Liver (tissue), 3 donors: ENCODE data around the gene TUBB1.

ENCODE experiments used
- CTCF ChIP-seq: fragments of 150-350 bp; IDR thresholded peaks from 2 replicates; pipeline ENCODE4 v1.5.1; 2017; ENCODE audit warnings: improper control_type of control experiment, low read depth, low read length; ENCODE audit not compliant: missing input control
- EGR1 ChIP-seq, 2 donors: IDR thresholded peaks; 2 replicates each; pipeline ENCODE4 v1.6.1; 2016 to 2018; ENCODE audit warnings: antibody characterized with exemption in 2 of 2, low read depth in 2 of 2
- MAX ChIP-seq: IDR thresholded peaks from 2 replicates; pipeline ENCODE4 v1.6.1; 2016; ENCODE audit warnings: antibody characterized with exemption
- RAD21 ChIP-seq, 2 donors: IDR thresholded peaks; 2 replicates each; pipeline ENCODE4 v1.6.1; 2016; ENCODE audit warnings: antibody characterized with exemption in 2 of 2, mild to moderate bottlenecking in 2 of 2
- RXRA ChIP-seq, 2 donors: IDR thresholded peaks; 2 replicates each; pipeline ENCODE4 v1.6.1; 2017 to 2018; ENCODE audit warnings: antibody characterized with exemption in 2 of 2, mild to moderate bottlenecking in 1 of 2
- TAF1 ChIP-seq: conservative IDR thresholded peaks from 2 replicates; pipeline ENCODE4 v1.6.1; 2016; ENCODE audit warnings: antibody characterized with exemption, mild to moderate bottlenecking
- YY1 ChIP-seq: IDR thresholded peaks from 2 replicates; pipeline ENCODE4 v1.6.1; 2016; ENCODE audit warnings: antibody characterized with exemption, mild to moderate bottlenecking
- ZBTB33 ChIP-seq: IDR thresholded peaks from 2 replicates; pipeline ENCODE4 v1.6.1; 2016; ENCODE audit warnings: antibody characterized with exemption
- TF ChIP-seq, protein P1 (sequence below): IDR thresholded peaks from 2 replicates; pipeline ENCODE4 v1.6.1; 2016; ENCODE audit warnings: antibody characterized with exemption, mild to moderate bottlenecking
- TF ChIP-seq, protein P2 (sequence below): IDR thresholded peaks from 2 replicates; pipeline ENCODE4 v1.6.1; 2016; ENCODE audit warnings: antibody characterized with exemption
- donor health status: healthy.
- donor health status: healthy.

GRCh38 chr20:59033616-59034165, 14.5 kb downstream of the TUBB1 start:
- TF ChIP-seq CTCF (no peak), EGR1 (IDR thresholded peaks at IDR 0.05; ENCODE audit: low read depth in 2 of 2) (no peak), RAD21 (IDR thresholded peaks at IDR 0.05) (no peak), YY1 (no peak), RXRA (IDR thresholded peaks at IDR 0.05) (no peak), TAF1 (no peak), ZBTB33 (no peak), MAX (no peak)
- TF ChIP-seq, protein P1, sequence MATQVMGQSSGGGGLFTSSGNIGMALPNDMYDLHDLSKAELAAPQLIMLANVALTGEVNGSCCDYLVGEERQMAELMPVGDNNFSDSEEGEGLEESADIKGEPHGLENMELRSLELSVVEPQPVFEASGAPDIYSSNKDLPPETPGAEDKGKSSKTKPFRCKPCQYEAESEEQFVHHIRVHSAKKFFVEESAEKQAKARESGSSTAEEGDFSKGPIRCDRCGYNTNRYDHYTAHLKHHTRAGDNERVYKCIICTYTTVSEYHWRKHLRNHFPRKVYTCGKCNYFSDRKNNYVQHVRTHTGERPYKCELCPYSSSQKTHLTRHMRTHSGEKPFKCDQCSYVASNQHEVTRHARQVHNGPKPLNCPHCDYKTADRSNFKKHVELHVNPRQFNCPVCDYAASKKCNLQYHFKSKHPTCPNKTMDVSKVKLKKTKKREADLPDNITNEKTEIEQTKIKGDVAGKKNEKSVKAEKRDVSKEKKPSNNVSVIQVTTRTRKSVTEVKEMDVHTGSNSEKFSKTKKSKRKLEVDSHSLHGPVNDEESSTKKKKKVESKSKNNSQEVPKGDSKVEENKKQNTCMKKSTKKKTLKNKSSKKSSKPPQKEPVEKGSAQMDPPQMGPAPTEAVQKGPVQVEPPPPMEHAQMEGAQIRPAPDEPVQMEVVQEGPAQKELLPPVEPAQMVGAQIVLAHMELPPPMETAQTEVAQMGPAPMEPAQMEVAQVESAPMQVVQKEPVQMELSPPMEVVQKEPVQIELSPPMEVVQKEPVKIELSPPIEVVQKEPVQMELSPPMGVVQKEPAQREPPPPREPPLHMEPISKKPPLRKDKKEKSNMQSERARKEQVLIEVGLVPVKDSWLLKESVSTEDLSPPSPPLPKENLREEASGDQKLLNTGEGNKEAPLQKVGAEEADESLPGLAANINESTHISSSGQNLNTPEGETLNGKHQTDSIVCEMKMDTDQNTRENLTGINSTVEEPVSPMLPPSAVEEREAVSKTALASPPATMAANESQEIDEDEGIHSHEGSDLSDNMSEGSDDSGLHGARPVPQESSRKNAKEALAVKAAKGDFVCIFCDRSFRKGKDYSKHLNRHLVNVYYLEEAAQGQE = no peak
- TF ChIP-seq, protein P2, sequence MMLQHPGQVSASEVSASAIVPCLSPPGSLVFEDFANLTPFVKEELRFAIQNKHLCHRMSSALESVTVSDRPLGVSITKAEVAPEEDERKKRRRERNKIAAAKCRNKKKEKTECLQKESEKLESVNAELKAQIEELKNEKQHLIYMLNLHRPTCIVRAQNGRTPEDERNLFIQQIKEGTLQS = no peak
